GM12892 (cell line): Measurements from ENCODE around the gene PPP4C.

Source experiments
- POLR2A ChIP-seq: IDR thresholded peaks from 2 replicates; pipeline ENCODE4 v1.6.1; 2011; ENCODE audit warnings: low read depth, low read length, control low read depth
- POLR2AphosphoS5 ChIP-seq: IDR thresholded peaks from 2 replicates; pipeline ENCODE4 v1.6.1; 2011; ENCODE audit warnings: low read depth, low read length, control low read depth
- TAF1 ChIP-seq: IDR thresholded peaks from 2 replicates; pipeline ENCODE4 v1.6.1; 2011; ENCODE audit warnings: low read depth, mild to moderate bottlenecking, control low read depth, low read length, borderline replicate concordance

DNA sequence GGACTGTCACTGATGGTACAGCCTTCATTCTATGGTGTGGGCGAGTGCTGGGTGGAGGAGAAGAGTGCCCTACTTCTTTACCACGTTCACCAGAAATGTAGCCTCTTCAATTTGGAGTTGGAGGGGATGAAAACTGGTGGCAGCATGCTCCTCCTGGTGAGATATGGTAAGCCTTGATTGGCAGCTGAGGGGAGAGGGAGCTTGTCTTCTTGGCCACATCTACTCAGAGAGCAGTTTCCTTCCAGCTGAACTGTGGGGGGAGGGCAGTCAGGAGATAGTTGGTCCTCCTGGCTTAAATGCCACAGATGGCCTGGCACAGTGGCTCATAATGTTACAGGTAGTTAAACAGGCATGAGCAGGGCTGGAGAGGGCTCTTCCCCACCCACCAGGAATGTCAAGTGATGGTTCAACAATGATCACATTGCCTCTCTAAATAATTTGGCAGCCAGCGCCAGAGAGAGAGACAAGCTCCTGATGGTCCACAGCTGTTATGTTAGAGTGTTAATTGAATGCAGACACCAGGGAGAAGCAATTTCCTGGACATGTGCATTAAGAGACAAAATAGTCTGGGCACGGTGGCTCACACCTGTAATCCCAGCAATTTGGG is 56.2 kb downstream of the PPP4C start:
- no peak for TF ChIP-seq TAF1
- no peak for TF ChIP-seq POLR2AphosphoS5
- TF ChIP-seq POLR2A, result no peak
